ENCODE data around the gene NARF. TPM values are rescaled to one million over a fixed set of nuclear protein-coding genes. Genes with fewer than 3 reads are reported as not detected.

NARF gene
- total and polyA plus RNA-seq, 7 donors: 29.4 to 65.8 (median 41.5) TPM

DNA sequence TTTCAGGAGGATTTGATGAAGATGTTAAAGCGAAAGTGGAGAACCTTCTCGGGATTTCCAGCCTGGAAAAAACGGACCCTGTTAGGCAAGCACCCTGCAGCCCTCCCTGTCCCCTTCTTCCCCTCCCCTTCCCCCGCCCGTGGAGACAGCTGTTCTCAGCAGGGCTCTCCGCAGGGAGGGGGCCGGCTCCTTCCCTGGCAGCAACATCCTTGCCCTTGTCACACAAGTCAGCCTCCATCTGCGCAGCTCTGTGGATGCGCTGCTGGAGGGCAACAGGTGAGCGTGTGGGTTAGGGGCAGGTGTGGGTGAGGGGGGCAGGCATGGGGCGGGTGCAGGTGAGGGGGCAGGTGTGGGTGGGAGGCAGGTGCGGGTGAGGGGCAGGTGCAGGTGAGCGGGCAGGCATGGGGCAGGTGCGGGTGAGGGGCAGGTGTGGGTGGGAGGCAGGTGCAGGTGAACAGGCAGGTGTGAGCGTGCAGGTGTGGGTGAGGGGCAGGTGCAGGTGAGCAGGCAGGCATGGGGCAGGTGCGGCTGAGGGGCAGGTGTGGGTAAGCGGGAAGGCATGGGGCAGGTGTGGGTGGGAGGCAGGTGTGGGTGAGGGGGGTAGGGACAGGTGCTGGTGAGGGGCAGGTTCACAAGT lies 17.4 kb upstream of the NARF start:
- TF ChIP-seq POLR2A (IDR thresholded peaks at IDR 0.05): no peak
- TF ChIP-seq, protein P1, sequence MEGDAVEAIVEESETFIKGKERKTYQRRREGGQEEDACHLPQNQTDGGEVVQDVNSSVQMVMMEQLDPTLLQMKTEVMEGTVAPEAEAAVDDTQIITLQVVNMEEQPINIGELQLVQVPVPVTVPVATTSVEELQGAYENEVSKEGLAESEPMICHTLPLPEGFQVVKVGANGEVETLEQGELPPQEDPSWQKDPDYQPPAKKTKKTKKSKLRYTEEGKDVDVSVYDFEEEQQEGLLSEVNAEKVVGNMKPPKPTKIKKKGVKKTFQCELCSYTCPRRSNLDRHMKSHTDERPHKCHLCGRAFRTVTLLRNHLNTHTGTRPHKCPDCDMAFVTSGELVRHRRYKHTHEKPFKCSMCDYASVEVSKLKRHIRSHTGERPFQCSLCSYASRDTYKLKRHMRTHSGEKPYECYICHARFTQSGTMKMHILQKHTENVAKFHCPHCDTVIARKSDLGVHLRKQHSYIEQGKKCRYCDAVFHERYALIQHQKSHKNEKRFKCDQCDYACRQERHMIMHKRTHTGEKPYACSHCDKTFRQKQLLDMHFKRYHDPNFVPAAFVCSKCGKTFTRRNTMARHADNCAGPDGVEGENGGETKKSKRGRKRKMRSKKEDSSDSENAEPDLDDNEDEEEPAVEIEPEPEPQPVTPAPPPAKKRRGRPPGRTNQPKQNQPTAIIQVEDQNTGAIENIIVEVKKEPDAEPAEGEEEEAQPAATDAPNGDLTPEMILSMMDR (IDR thresholded peaks at IDR 0.05): no peak
- no peak for TF ChIP-seq EP300 (IDR thresholded peaks at IDR 0.05)
- TF ChIP-seq POLR2AphosphoS5 (IDR thresholded peaks at IDR 0.05): no peak
- Histone ChIP-seq H3K27ac (peak overlapping the region; percentile 12 to 52 (median 26)), H3K9me3 (no peaks in the 10 kb centered on the region), H3K27me3 (no peaks in the 10 kb centered on the region), H3K4me3 (peak overlapping the region in 1 of 4 donors; percentile 7), H3K36me3 (peaks cover 0 to 50% (median 7%) of the 10 kb centered on the region in 4 donors), H3K4me1 (peaks cover 0 to 11% (median 0%) of the 10 kb centered on the region in 4 donors)
- 76 to 82% methylated on average over 17 of the region's 17 CpGs for WGBS, 2 donors
- intact Hi-C loops (cut with DNase I): no loop called here
- peak; percentile 77 for DNase-seq

DNA sequence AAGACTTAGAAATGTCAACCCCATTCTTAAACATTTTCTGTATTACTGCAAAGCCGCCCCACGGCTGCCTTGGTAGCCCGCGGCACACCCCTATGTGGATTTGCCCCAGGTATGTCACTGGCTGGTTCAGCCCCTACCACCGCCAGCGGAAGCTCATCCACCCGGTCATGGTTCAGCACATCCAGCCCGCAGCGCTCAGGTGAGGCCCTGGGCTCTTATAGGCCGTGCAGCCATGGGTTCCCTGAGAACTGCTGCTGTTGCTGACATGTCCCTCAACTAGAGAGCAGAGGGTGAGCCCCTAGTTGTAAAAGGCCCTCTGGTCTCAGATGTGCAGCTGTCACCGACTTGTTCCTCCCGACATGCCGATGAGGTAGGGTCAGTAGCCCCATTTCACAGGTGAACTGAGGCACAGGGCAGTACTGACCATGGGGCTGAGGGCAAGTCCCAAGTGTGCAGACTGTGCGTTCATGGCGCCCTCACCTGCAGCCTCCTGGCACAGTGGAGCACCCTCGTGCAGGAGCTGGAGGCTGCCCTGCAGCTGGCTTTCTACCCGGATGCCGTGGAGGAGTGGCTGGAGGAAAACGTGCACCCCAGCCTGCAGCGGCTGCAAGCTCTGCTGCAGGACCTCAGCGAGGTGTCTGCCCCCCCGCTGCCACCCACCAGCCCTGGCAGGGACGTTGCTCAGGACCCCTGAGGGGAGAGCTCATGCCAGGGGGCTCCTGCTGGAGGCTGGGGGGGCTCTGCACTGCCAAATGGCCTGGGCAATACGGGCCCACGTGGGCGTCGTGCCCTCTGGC lies 16.7 kb upstream of the NARF start:
- intact Hi-C loops (cut with DNase I): no loop called here
- 84 to 88% methylated on average over 27 of the region's 27 CpGs for WGBS, 2 donors
- H3K27ac ChIP-seq: no peak overlapping the region
- peaks cover 0 to 44% (median 7%) of the 10 kb centered on the region in 4 donors for H3K36me3 ChIP-seq
- H3K9me3 ChIP-seq: no peaks in the 10 kb centered on the region
- TF ChIP-seq EP300 (IDR thresholded peaks at IDR 0.05): no peak
- TF ChIP-seq POLR2A (IDR thresholded peaks at IDR 0.05): no peak
- no peak for TF ChIP-seq POLR2AphosphoS5 (IDR thresholded peaks at IDR 0.05)
- TF ChIP-seq, protein P1 (IDR thresholded peaks at IDR 0.05): no peak
- H3K4me3 ChIP-seq: no peak overlapping the region
- H3K4me1 ChIP-seq: peaks cover 0 to 11% (median 2%) of the 10 kb centered on the region in 4 donors
- H3K27me3 ChIP-seq: no peaks in the 10 kb centered on the region
- DNase-seq: no peak

GRCh38 chr17:82442643-82443464 lies 15.7 kb upstream of the NARF start:
- WGBS, 2 donors: 89 to 91% methylated on average over 28 of the region's 28 CpGs
- H3K4me3 ChIP-seq: no peak overlapping the region
- peaks cover 0 to 11% (median 2%) of the 10 kb centered on the region in 4 donors for H3K4me1 ChIP-seq
- H3K27ac ChIP-seq: no peak overlapping the region
- intact Hi-C loops (cut with DNase I): no loop called here
- DNase-seq: no peak
- TF ChIP-seq, protein P1 (IDR thresholded peaks at IDR 0.05): no peak
- TF ChIP-seq POLR2AphosphoS5 (IDR thresholded peaks at IDR 0.05) (no peak), POLR2A (IDR thresholded peaks at IDR 0.05) (no peak), EP300 (IDR thresholded peaks at IDR 0.05) (no peak)
- H3K9me3 ChIP-seq: no peaks in the 10 kb centered on the region
- H3K27me3 ChIP-seq: no peaks in the 10 kb centered on the region
- H3K36me3 ChIP-seq: peaks cover 0 to 46% (median 7%) of the 10 kb centered on the region in 4 donors

DNA sequence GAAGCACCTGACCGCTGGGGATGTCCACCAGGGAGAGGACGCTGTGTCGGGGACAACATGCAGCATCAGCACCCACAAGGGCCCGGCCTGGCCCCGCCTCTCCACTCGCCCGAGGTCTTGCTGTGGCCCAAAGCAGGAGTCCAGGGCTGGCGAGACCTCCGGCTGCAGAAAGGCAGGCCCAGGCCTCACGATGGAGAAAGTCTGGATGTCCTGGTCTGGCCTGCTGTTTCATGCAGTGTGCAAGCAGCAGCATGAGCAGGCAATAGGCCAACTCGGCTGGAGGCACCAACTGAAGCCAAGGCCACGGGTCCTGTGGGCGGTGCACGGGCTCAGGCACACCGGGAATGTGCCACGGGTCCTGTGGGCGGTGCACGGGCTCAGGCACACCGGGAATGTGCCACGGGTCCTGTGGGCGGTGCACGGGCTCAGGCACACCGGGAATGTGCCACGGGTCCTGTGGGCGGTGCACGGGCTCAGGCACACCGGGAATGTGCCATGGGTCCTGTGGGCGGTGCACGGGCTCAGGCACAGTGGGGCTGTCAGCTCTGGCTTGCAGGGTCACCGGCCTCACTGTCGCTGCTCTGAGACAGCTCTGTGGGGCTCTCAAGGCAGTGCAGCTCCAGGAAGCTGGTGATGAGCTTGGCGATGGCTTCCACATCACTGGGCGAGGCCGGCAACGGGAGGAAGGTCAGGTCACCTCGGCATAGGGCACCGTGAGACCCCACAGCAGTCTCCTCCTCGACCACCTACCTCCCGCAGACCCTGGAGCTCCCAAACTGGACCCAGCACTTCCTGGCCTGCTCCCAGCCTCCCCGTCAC lies 14.9 kb upstream of the NARF start:
- H3K27ac ChIP-seq: no peak overlapping the region
- peaks cover 0 to 46% (median 7%) of the 10 kb centered on the region in 4 donors for H3K36me3 ChIP-seq
- no peak for DNase-seq

More for the DNA sequence above, 14.9 kb upstream of the NARF start:
- intact Hi-C loops (cut with DNase I): no loop called here
- Histone ChIP-seq H3K27me3 (no peaks in the 10 kb centered on the region), H3K4me1 (peaks cover 0 to 11% (median 2%) of the 10 kb centered on the region in 4 donors), H3K4me3 (no peak overlapping the region), H3K9me3 (no peaks in the 10 kb centered on the region)
- TF ChIP-seq POLR2A (IDR thresholded peaks at IDR 0.05) (no peak), POLR2AphosphoS5 (IDR thresholded peaks at IDR 0.05) (no peak), EP300 (IDR thresholded peaks at IDR 0.05) (no peak)
- 83 to 91% methylated on average over 38 to 39 of the region's 40 CpGs for WGBS, 2 donors
